HFF-Myc (cell line): ENCODE data around the gene STK33.

Experiments
- DNase-seq: peaks from one replicate; pipeline ENCODE4 v3.0.0-alpha.2; 2011; ENCODE audit warnings: low read depth; ENCODE audit errors: extremely low read depth
- H3K4me3 ChIP-seq: replicated peaks from 2 replicates; pipeline ENCODE4 v1.5.1; 2011; ENCODE audit warnings: low read depth, mild to moderate bottlenecking, control low read depth, low read length
- TF ChIP-seq, protein P1 (sequence below): IDR thresholded peaks from 2 replicates; pipeline ENCODE4 v1.5.1; 2012; ENCODE audit warnings: mild to moderate bottlenecking, low read depth, low read length, control low read depth; ENCODE audit errors: missing control alignments

The STK33 gene

GRCh38 chr11:8593935-8594909 lies at the start of gene STK33:
STK33 (minus strand) TSS chr11:8594228; CDS start chr11:8474905, 119,323 bp downstream.
- TF ChIP-seq, protein P1, sequence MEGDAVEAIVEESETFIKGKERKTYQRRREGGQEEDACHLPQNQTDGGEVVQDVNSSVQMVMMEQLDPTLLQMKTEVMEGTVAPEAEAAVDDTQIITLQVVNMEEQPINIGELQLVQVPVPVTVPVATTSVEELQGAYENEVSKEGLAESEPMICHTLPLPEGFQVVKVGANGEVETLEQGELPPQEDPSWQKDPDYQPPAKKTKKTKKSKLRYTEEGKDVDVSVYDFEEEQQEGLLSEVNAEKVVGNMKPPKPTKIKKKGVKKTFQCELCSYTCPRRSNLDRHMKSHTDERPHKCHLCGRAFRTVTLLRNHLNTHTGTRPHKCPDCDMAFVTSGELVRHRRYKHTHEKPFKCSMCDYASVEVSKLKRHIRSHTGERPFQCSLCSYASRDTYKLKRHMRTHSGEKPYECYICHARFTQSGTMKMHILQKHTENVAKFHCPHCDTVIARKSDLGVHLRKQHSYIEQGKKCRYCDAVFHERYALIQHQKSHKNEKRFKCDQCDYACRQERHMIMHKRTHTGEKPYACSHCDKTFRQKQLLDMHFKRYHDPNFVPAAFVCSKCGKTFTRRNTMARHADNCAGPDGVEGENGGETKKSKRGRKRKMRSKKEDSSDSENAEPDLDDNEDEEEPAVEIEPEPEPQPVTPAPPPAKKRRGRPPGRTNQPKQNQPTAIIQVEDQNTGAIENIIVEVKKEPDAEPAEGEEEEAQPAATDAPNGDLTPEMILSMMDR, result no peak
- peak within 1 kb of the TSS; percentile 64 for H3K4me3 ChIP-seq
- no peak for DNase-seq

DNA sequence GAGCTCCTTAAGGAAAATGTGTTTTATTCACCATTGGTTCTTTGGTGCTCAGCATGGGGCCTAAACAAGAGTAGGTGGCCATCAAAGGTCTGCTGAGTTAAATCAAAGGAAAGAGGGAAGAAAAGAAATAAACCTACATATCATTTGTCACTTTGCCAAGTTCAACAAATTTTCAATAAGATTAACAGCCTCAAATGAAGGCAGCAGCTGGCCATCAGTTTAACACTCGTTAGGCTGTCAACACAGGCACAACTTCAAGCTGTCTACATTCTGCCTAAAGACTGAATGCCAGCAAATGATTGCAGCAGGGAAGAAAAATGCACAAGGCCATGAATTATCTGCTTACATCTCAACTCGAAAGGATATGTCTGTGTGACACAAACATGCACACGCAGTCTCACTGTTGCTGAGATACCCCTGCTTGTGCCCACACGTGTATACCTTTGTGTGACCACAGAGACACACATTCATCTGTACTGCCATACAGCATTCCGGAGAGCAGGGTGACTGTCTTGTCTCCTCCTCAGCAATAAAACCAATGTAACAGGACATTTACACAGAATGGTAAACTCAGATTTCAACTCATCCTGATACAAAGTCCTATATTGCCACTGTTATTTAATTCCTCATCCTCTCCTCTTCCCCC lies 48.3 kb upstream of the STK33 start:
- no peak overlapping the region for H3K4me3 ChIP-seq
- DNase-seq, result no peak
- TF ChIP-seq, protein P1, result no peak

DNA sequence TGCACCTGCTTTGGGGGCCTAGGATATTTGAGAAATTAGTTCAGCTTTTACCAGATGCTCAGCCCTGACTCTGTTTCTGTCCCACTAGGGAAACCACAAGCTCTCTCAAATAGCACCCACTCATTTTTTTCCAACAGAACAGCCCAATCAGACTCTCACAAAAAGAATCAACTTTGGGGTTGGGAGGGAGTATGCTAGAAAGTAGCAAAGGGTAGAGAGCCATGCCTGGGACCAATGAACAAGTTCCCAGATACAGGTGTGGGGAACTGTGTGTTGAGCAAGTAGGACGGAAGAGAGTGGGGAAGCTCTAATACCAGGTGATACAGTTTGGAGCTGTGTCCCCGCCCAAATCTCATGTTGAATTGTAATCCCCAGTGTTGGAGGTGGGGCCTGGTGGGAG lies 47.3 kb upstream of the STK33 start:
- no peak for DNase-seq
- H3K4me3 ChIP-seq, result no peak overlapping the region
- TF ChIP-seq, protein P1, result no peak

- H3K4me3 ChIP-seq, result no peak overlapping the region
- TF ChIP-seq, protein P1, result no peak
- no peak for DNase-seq
Observed at GRCh38 chr11:8640267-8640906, 46.4 kb upstream of the STK33 start.

GRCh38 chr11:8639655-8640054 lies 45.6 kb upstream of the STK33 start:
- DNase-seq, result no peak
- TF ChIP-seq, protein P1, result no peak
- H3K4me3 ChIP-seq, result no peak overlapping the region

DNA sequence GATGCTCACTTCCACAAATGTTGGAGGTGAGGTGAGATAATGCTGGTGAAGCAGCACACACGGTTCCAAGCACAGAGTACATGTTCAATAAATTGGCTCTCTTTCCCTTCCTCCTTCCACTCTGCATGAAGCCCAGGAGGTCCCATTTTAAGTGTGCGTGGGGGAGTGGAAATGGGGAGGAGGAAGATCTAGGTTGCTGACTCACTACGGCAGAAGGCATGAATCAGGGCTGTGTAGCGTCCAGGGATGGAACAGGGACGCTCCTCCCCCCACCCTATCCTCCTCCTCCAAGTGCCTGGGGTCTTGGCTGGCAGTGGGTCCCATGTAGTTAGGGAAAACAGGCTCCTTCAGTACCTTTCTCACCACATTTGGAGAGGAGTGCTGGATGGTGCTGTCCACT lies 44.3 kb upstream of the STK33 start:
- TF ChIP-seq, protein P1, result no peak
- no peak overlapping the region for H3K4me3 ChIP-seq
- DNase-seq, result no peak
